Omental fat pad (tissue), 4 donors: ENCODE measurements around the gene KLHL36. TPM values are rescaled to one million over a fixed set of nuclear protein-coding genes. Genes with fewer than 3 reads are reported as not detected.

Experiments used
- ATAC-seq: fragments of 150-250 bp; one replicate; pipeline ENCODE4 v1.9.1; 2016; ENCODE audit warnings: mild to moderate bottlenecking, moderate library complexity; ENCODE audit not compliant: low FRiP score
- DNase-seq: peaks from one replicate; pipeline ENCODE4 v3.0.0-alpha.2; 2019; ENCODE audit warnings: low spot score
- total RNA-seq, 4 donors: library from RNA; depleted of rRNA; stranded (reverse); fragments of >200 nt; gene quantifications; one replicate each; pipeline ENCODE4 v1.1.0, GENCODE V29; 2016
- TF ChIP-seq, protein P1 (sequence below), 3 donors: fragments of 450-650 bp; IDR thresholded peaks; one replicate each; pipeline ENCODE4 v1.5.1; 2016 to 2017; ENCODE audit warnings: antibody characterized with exemption in 3 of 3, mild to moderate bottlenecking in 3 of 3, moderate library complexity in 2 of 3

KLHL36 gene
- total RNA-seq, 4 donors from 2014 or later: 60.0 to 72.2 (median 65.8) TPM

DNA sequence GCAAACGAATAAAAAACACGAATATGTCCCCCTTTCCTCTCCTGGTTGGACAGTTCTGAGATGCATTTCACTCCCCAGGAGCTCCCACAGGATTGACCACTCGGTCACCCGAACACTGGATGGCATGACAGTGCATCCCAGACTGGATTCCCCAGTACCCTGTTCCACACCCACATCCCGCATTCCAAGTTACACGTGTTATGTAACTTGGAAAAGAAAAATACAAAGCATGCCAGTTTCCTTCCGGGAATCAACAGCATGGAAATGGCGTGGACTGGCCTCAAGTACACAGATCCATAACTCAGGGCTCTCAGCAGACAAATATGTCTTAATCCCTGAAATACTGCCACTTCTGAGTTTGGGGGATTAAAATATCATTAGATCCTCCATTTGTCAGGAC is 12.6 kb upstream of the KLHL36 start:
- ATAC-seq (peak; percentile 17), DNase-seq (no peak)
- TF ChIP-seq, protein P1, sequence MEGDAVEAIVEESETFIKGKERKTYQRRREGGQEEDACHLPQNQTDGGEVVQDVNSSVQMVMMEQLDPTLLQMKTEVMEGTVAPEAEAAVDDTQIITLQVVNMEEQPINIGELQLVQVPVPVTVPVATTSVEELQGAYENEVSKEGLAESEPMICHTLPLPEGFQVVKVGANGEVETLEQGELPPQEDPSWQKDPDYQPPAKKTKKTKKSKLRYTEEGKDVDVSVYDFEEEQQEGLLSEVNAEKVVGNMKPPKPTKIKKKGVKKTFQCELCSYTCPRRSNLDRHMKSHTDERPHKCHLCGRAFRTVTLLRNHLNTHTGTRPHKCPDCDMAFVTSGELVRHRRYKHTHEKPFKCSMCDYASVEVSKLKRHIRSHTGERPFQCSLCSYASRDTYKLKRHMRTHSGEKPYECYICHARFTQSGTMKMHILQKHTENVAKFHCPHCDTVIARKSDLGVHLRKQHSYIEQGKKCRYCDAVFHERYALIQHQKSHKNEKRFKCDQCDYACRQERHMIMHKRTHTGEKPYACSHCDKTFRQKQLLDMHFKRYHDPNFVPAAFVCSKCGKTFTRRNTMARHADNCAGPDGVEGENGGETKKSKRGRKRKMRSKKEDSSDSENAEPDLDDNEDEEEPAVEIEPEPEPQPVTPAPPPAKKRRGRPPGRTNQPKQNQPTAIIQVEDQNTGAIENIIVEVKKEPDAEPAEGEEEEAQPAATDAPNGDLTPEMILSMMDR (IDR thresholded peaks at IDR 0.05): no peak

DNA sequence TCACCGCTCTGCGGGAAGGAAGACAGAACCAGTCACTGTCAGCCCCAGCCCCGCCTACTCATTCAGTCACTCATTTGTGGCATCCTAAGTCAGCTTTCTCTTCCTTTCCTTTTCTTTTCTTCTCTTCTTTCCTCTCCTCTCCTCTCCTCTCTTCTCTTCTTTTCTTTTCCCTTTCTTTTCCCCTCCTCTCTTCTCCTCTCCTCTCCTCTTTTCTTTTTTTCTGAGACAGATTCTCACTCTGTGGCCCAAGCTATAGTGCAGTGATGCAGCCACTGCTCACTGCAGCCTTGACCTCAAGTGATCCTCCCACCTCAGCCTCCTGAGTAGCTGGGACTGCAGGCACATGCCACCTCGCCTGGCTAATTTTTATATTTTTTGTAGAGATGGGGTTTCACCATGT is 10.6 kb upstream of the KLHL36 start:
- TF ChIP-seq, protein P1 (IDR thresholded peaks at IDR 0.05): no peak
- DNase-seq (no peak), ATAC-seq (no peak)

GRCh38 chr16:84638231-84638806 is 10.0 kb upstream of the KLHL36 start:
- no peak for ATAC-seq
- TF ChIP-seq, protein P1 (IDR thresholded peaks at IDR 0.05): no peak
- DNase-seq: no peak

DNA sequence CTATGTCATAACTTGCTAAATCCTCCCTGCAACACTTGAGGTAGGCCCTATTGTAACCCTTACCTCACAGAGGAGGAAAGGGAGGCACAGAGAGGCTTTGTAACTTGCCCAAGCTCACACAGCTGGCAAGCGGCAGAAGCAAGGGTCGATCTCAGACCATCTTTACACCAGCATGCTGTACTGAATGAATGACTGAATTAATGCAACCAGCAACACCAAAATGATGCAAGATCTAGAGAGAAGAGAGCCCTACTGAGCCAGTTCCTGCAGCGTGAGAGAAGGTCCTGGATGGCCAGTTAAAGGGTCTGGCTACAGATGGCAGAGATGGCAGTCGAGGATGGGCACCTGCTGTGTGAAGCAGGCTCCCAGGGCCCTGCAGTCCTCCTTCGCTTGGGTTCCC is 8.2 kb upstream of the KLHL36 start:
- TF ChIP-seq, protein P1 (IDR thresholded peaks at IDR 0.05): no peak
- no peak for DNase-seq
- ATAC-seq: no peak

- TF ChIP-seq, protein P1 (IDR thresholded peaks at IDR 0.05): no peak
- ATAC-seq: no peak
- DNase-seq: no peak
These were observed 6.5 kb upstream of the KLHL36 start for GRCh38 chr16:84641643-84642358.

- DNase-seq: peak; percentile 31
- TF ChIP-seq, protein P1 (IDR thresholded peaks at IDR 0.05): no peak
- peak; percentile 88 for ATAC-seq
These were observed 5.1 kb upstream of the KLHL36 start for GRCh38 chr16:84643180-84643583.

GRCh38 chr16:84643674-84644073 is 4.6 kb upstream of the KLHL36 start:
- TF ChIP-seq, protein P1 (IDR thresholded peaks at IDR 0.05): no peak
- ATAC-seq (no peak), DNase-seq (no peak)
